ENCODE data around the gene TTC34.

The TTC34 gene

GRCh38 chr1:2812939-2813653, 11.6 kb upstream of the TTC34 start:
- no peak overlapping the region for H3K4me3 ChIP-seq (ENCODE audit: low read depth, low read length)

DNA sequence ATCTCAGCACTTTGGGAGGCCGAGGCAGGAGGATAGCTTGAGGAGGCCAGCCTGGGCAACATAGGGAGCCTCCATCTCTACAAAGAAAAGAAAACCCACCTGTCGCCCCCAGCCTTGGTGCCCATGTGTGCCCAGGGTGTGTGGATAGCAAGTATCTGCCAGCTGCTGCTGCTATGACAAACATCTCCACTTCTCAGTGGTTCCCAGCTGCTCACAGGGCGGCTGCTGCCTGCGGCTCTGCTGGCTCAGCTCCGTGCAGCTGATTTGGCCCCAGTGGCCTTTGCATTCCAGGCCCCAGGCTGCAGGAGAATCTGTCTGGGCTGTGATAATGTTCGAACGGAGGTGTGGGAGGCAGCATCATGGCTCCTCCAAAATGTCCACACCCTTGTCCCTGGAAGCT, 10.6 kb upstream of the TTC34 start:
- no peak overlapping the region for H3K4me3 ChIP-seq (ENCODE audit: low read depth, low read length)

GRCh38 chr1:2811533-2811918, 10.0 kb upstream of the TTC34 start:
- no peak overlapping the region for H3K4me3 ChIP-seq (ENCODE audit: low read depth, low read length)

- H3K4me3 ChIP-seq (ENCODE audit: low read depth, low read length): no peak overlapping the region
Observed at GRCh38 chr1:2810899-2811532, 9.5 kb upstream of the TTC34 start.

- H3K4me3 ChIP-seq (ENCODE audit: low read depth, low read length): no peak overlapping the region
Observed at GRCh38 chr1:2810281-2810680, 8.8 kb upstream of the TTC34 start.

DNA sequence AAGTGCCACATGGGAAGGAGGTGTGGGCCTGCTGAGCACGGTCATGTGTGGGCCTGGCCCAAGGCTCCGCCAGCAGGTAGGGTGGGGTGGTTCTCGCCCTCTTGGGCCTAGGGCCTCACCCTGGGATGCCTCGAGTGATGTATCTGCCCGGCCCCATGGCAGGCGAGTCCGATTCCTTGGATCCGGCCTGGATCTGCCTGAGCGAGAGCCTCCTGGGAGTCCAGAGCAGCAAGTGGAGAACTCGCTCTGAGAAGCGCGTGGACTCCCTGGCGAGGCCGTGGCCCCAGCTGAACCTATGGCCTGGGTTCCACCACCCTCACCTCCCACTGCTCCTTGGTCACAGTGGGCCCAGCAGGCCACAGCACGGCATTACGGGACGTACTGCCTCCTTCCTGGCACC, 8.2 kb upstream of the TTC34 start:
- H3K4me3 ChIP-seq (ENCODE audit: low read depth, low read length): no peak overlapping the region

- no peak overlapping the region for H3K4me3 ChIP-seq (ENCODE audit: low read depth, low read length)
Observed at GRCh38 chr1:2808831-2809605, 7.5 kb upstream of the TTC34 start.

- H3K4me3 ChIP-seq (ENCODE audit: low read depth, low read length): no peak overlapping the region
Observed at GRCh38 chr1:2808386-2808705, 6.9 kb upstream of the TTC34 start.

- no peak overlapping the region for H3K4me3 ChIP-seq (ENCODE audit: low read depth, low read length)
Observed at GRCh38 chr1:2807678-2808385, 6.3 kb upstream of the TTC34 start.

GRCh38 chr1:2807036-2807435, 5.5 kb upstream of the TTC34 start:
- no peak overlapping the region for H3K4me3 ChIP-seq (ENCODE audit: low read depth, low read length)

DNA sequence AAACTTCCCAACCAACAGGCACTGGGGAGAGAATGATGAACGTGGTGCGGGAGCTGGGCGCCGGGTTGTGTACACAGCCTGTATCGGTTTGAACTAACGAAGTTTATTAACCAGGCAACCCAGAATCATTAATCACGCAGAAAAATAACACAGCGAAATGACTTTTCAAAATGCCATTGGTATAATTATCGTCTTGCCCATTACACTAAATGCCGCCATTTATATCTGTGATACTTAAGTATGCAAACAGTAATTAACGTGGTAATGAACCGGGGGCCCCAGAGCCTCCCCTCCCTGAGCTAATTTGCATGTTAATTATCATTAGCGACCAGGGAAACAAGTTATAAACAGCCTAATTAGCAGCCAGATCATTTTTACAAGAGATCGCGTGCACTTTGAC, 5.1 kb upstream of the TTC34 start:
- no peak overlapping the region for H3K4me3 ChIP-seq (ENCODE audit: low read depth, low read length)

- no peak overlapping the region for H3K4me3 ChIP-seq (ENCODE audit: low read depth, low read length)
Observed at GRCh38 chr1:2805801-2806430, 4.4 kb upstream of the TTC34 start.

- no peak overlapping the region for H3K4me3 ChIP-seq (ENCODE audit: low read depth, low read length)
Observed at GRCh38 chr1:2804628-2805351, 3.3 kb upstream of the TTC34 start.

- H3K4me3 ChIP-seq (ENCODE audit: low read depth, low read length): no peak overlapping the region
Observed at GRCh38 chr1:2803931-2804627, 2.6 kb upstream of the TTC34 start.

- H3K4me3 ChIP-seq (ENCODE audit: low read depth, low read length): no peak overlapping the region
Observed at GRCh38 chr1:2803086-2803930, 1.8 kb upstream of the TTC34 start.

DNA sequence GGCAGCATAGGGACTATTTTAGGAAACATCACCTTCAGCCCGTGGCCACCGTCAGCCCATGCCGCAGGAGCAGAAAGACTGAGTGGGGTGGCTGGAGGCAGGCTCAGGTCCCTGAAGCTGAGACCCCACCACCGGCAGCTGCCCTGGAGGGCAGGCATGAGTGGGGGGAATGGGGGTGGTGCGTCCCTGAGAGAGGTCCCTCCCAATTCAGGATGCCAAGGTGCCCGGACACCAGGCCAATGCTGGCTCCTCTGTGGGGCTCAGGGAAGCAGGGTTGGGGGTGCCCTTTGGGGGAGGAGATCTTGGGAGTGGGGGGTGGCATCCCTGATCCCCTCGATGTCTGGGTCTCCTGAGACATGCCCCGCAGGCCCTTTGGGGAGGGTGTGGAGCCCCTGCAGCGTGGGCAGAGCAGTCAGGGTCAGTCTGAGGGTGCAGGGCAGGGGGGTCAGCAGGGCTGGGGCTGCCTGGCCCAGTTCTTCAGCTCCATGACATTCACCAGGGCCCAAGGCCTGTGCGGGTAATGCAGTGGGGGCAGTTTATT, 998 bp upstream of the TTC34 start:
- no peak overlapping the region for H3K4me3 ChIP-seq (ENCODE audit: low read depth, low read length)

GRCh38 chr1:2801046-2801445, 447 bp downstream of the TTC34 start:
- no peak overlapping the region for H3K4me3 ChIP-seq (ENCODE audit: low read depth, low read length)

DNA sequence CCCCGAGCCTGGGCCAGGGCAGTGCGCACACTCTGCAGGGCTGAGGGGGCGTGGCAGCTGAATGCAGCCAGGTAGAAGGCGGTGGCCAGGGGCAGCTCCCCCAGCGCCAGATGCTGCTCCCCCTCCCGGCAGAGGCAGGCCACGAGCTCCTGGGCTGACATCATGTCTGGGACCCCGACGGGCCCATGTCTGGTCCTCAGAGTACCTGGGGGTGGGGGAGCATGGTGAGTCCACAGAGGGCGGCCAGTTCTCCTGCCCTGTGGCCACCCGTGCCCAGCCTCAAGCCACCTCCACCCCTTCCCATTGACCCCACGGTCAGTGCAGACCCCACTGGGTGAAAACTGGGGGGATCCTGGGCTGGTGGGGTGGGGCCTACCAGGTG, 838 bp downstream of the TTC34 start:
- no peak overlapping the region for H3K4me3 ChIP-seq (ENCODE audit: low read depth, low read length)
